IPS DF 4.7 (cell line): ENCODE results near the gene CDK15.
A peak's percentile ranks its signal among the peaks of the same experiment; 100 is the strongest.

Experiments
- DNase-seq: peaks from one replicate; pipeline ENCODE4 v3.0.0-alpha.2; 2013; ENCODE audit warnings: low spot score; ENCODE audit errors: extremely low read depth

CDK15 gene

DNA sequence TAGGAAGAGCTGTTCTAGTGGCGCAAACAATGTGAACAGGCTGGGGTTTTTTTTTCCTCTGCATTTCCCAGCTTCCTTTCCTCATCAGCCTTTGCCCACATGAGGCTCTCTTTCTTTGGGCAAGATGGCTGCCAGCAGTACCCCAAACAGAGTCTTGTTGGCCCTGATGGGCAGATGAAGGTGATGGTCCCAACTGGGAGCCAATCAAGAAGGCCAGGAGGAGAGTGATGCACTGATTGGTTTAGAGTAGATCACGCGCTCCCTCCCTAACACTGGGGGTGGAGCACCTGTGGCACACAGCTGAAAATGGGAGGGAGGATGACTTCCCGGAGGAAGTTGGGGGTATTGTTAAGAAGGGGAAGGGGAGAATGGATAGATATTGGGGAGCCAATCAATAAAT is 131.0 kb downstream of the CDK15 start:
- DNase-seq, result peak; percentile 62

DNA sequence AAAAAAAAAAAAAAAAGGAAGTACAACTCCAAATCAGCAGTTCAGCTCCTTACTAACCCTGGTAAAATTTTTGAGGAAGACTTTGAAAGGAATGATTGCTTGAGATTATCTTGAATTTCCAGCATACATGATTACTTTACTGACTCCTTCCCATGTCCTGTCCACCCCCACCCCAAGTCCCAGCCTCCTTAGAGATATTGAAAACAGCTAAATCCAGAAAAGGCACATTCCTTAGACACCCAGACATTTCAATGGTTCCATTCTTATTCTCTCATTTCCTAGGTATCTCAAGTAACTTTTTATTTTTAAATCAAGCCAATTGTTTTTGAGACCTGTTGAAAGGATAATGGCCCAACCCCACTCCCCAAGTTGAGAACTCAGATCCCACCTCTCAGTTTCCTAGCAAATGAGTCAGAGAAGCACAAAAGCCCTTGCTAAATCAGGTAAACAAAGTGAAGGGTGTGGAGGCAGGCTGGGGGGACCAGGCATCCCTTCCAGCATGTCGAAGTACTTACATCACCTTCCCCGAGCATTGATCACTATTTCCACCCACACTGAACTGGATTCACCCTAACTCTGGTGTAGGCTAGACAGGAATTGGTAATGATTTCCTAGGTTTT is 131.9 kb downstream of the CDK15 start:
- DNase-seq, result no peak

DNA sequence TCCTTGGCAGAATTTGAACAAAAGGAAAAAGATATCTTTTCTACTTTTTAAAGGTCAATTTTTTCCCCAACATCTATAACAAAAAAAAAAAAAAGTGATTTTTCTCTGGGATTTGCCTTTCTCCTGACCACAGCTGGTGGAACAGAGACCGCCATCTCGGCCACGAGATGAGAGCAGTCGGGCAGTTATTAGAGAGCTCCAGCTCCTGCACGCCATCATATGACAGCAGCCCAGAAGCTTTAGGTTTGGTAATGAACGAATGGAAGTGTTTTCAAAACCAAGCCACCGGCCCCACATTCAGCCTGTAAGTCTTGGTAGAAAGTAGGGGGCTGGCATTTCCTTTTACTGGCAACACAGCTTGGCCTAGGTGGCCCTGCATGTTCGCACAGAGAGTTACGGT is 132.4 kb downstream of the CDK15 start:
- no peak for DNase-seq

DNA sequence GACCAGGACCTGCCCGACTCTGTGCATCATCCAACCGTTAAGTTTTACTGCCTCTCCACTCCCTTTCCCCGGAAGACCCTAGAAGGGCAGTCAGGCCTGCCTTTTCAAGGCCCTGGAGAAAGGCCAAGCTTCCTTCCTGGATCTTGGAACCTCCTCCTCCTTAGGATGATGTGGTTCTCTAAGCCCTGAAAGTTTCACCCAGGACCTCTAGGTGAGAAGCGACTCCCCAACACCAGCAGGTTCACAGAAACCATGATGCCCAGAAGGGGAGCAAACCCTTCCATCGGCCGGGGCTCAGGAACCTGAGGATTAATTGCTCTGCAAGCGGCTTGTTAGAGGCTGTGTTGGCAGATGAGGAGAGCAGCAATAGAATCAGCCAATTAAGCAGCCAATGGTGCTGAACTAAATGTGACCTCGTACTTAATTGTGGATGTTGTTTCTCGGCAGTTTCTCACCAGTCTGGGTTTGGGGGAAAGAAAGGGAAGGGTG is 133.2 kb downstream of the CDK15 start:
- no peak for DNase-seq

DNA sequence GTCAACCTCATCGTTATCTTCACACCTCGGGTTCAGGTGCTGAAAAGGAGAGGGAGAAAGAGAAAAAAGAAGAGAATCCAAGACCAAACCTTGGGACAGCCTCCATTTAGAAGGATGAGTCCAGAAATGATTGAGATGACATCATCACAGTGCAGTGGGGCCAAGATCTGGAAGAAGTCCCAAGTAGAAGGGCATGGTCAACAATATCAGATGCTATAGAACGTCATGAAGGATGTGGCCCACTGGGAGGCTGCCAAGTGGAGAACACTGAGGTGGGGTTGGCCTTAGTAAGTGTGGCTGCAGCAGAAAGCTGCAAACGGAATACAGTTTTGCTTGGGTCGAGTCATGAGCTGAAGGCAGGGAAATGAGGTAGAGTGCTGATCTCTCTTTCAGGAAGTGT is 136.2 kb downstream of the CDK15 start:
- DNase-seq, result no peak
